ENCODE measurements around the gene CLEC11A.
"Not testable (repeated sequence)": the region's sequence is repeated elsewhere in the genome, so short reads cannot be mapped to it uniquely, and the experiment has no call there.

Gene CLEC11A

GRCh38 chr19:50759886-50760285 is 36.7 kb downstream of the CLEC11A start:
- in situ Hi-C loops (cut with MboI; ENCODE audit: low pct_unique_long_range_greater_than_20kb, low sequenced_read_pairs, unreplicated experiment), result no loop called here
- TF ChIP-seq, protein P1, sequence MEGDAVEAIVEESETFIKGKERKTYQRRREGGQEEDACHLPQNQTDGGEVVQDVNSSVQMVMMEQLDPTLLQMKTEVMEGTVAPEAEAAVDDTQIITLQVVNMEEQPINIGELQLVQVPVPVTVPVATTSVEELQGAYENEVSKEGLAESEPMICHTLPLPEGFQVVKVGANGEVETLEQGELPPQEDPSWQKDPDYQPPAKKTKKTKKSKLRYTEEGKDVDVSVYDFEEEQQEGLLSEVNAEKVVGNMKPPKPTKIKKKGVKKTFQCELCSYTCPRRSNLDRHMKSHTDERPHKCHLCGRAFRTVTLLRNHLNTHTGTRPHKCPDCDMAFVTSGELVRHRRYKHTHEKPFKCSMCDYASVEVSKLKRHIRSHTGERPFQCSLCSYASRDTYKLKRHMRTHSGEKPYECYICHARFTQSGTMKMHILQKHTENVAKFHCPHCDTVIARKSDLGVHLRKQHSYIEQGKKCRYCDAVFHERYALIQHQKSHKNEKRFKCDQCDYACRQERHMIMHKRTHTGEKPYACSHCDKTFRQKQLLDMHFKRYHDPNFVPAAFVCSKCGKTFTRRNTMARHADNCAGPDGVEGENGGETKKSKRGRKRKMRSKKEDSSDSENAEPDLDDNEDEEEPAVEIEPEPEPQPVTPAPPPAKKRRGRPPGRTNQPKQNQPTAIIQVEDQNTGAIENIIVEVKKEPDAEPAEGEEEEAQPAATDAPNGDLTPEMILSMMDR (IDR thresholded peaks at IDR 0.05; ENCODE audit: extremely low read depth, insufficient read depth, missing control alignments), result no peak
- peak; percentile 46 for DNase-seq (ENCODE audit: low spot score)

DNA sequence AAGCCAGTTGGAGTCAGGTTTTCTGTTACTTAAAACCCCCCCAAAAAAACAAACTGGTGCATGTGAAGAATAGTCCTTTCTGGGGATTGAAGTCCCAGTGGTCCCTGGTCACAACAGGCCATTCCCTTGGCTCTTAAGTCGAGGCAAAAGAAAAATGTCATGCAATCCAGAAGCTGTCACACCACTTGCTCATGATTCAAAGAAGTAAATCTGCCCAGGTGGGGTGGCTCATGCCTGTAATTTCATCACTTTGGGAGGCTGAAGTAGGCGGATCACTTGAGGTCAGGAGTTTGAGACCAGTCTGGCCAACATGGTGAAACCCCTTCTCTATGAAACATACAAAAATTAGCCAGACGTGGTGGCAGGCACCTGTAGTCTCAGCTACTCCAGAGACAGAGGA is 38.3 kb downstream of the CLEC11A start:
- in situ Hi-C loops (cut with MboI; ENCODE audit: low pct_unique_long_range_greater_than_20kb, low sequenced_read_pairs, unreplicated experiment), result not testable (repeated sequence)

GRCh38 chr19:50763521-50763920 is 40.4 kb downstream of the CLEC11A start:
- DNase-seq (ENCODE audit: low spot score); in situ Hi-C loops (cut with MboI; ENCODE audit: low pct_unique_long_range_greater_than_20kb, low sequenced_read_pairs, unreplicated experiment): not testable (repeated sequence)

More for the DNA sequence above, 38.3 kb downstream of the CLEC11A start:
- DNase-seq (ENCODE audit: low spot score), result not testable (repeated sequence)

GRCh38 chr19:50764409-50764808 is 41.2 kb downstream of the CLEC11A start:
- TF ChIP-seq, protein P1 (IDR thresholded peaks at IDR 0.05; ENCODE audit: extremely low read depth, insufficient read depth, missing control alignments), result no peak
- no peak for DNase-seq (ENCODE audit: low spot score)
- in situ Hi-C loops (cut with MboI; ENCODE audit: low pct_unique_long_range_greater_than_20kb, low sequenced_read_pairs, unreplicated experiment), result no loop called here

GRCh38 chr19:50766746-50767145 is 43.6 kb downstream of the CLEC11A start:
- in situ Hi-C loops (cut with MboI; ENCODE audit: low pct_unique_long_range_greater_than_20kb, low sequenced_read_pairs, unreplicated experiment); DNase-seq (ENCODE audit: low spot score): not testable (repeated sequence)

DNA sequence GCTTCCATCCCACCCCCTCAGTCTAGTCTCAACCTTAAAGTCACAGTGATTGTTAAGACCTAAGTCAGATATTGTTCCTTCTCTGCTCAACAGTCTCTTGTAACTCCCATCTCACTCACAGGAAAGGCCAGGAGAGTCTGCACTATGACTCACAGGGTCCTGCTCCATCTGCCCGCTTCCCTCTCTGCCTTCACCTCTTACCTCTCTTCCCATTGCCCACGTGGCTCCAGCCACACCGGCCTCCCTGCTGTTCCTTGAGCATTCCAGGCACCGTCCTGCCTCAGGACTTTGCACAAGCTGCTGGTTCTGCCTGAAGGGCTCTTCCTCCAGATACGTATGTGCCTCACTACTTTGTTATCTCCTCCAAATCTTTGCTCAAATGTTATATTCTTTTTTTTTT is 44.1 kb downstream of the CLEC11A start:
- DNase-seq (ENCODE audit: low spot score); in situ Hi-C loops (cut with MboI; ENCODE audit: low pct_unique_long_range_greater_than_20kb, low sequenced_read_pairs, unreplicated experiment): not testable (repeated sequence)

DNA sequence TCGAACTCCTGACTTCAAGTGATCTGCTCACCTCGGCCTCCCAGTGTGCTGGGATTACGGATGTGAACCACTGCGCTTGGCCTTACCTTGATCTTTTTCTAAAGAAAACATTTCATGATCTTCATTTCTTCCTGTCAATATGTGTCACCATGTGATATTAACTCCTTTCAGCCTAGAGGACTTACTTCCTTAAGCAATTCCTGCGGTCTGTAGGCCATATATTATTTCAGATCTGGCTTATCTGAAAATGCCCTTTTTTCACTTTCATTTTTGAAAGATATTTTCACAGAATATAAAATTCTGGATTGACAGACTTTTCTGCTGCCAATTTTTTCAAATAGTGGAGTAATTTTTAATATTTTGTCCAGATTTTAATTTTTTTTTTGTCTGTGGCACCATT is 45.1 kb downstream of the CLEC11A start:
- TF ChIP-seq, protein P1 (IDR thresholded peaks at IDR 0.05; ENCODE audit: extremely low read depth, insufficient read depth, missing control alignments), result no peak
- in situ Hi-C loops (cut with MboI; ENCODE audit: low pct_unique_long_range_greater_than_20kb, low sequenced_read_pairs, unreplicated experiment), result no loop called here
- DNase-seq (ENCODE audit: low spot score), result no peak

GRCh38 chr19:50770164-50770563 is 47.0 kb downstream of the CLEC11A start, which contains the start of gene GPR32:
GPR32 (plus strand) TSS chr19:50770464; CDS start chr19:50770601, 137 bp downstream.
- DNase-seq (ENCODE audit: low spot score); in situ Hi-C loops (cut with MboI; ENCODE audit: low pct_unique_long_range_greater_than_20kb, low sequenced_read_pairs, unreplicated experiment): not testable (repeated sequence)

DNA sequence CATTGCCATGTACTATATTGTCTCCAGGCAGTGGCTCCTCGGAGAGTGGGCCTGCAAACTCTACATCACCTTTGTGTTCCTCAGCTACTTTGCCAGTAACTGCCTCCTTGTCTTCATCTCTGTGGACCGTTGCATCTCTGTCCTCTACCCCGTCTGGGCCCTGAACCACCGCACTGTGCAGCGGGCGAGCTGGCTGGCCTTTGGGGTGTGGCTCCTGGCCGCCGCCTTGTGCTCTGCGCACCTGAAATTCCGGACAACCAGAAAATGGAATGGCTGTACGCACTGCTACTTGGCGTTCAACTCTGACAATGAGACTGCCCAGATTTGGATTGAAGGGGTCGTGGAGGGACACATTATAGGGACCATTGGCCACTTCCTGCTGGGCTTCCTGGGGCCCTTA is 47.7 kb downstream of the CLEC11A start:
- TF ChIP-seq, protein P1 (IDR thresholded peaks at IDR 0.05; ENCODE audit: extremely low read depth, insufficient read depth, missing control alignments), result no peak
- DNase-seq (ENCODE audit: low spot score), result no peak
- in situ Hi-C loops (cut with MboI; ENCODE audit: low pct_unique_long_range_greater_than_20kb, low sequenced_read_pairs, unreplicated experiment), result no loop called here

All from GM13977 (cell line).